BLaER1 treated with 17β-estradiol and CSF1 and Interleukin-3, amounts not matched to agents 10 nM and 100 nM (cell line): ENCODE measurements around the gene NIPSNAP2.
A peak's percentile ranks its signal among the peaks of the same experiment; 100 is the strongest.
"Not testable (repeated sequence)": the region's sequence is repeated elsewhere in the genome, so short reads cannot be mapped to it uniquely, and the experiment has no call there.

Source experiments
- H3K27ac ChIP-seq, 11 experiments: shearing (Covaris generic); formaldehyde crosslinking; 2 replicates each; pipeline ENCODE4 v1.8.1; 2022
- H3K27me3 ChIP-seq, 11 experiments: shearing (Covaris generic); formaldehyde crosslinking; 2 replicates each; pipeline ENCODE4 v1.8.1; 2022
- H3K36me3 ChIP-seq, 11 experiments: shearing (Covaris generic); formaldehyde crosslinking; 2 replicates each; pipeline ENCODE4 v1.8.1; 2022
- H3K4me1 ChIP-seq, 10 experiments: shearing (Covaris generic); formaldehyde crosslinking; 2 replicates each; pipeline ENCODE4 v1.8.1; 2022
- H3K4me2 ChIP-seq, 11 experiments: shearing (Covaris generic); formaldehyde crosslinking; 2 replicates each; pipeline ENCODE4 v1.8.1; 2022
- H3K4me3 ChIP-seq, 10 experiments: shearing (Covaris generic); formaldehyde crosslinking; 2 replicates each; pipeline ENCODE4 v1.8.1; 2022
- H3K9ac ChIP-seq, 11 experiments: shearing (Covaris generic); formaldehyde crosslinking; 2 replicates each; pipeline ENCODE4 v1.8.1; 2022
- H3K9me3 ChIP-seq, 11 experiments: shearing (Covaris generic); formaldehyde crosslinking; replicated peaks in 1 of 11; 2 replicates each; pipeline ENCODE4 v1.8.1; 2022
- H4K20me1 ChIP-seq, 11 experiments: shearing (Covaris generic); formaldehyde crosslinking; 2 replicates each; pipeline ENCODE4 v1.8.1; 2022
- Cebpa-rat ChIP-seq, 11 experiments: shearing (Covaris generic); IDR thresholded peaks; 2 replicates each; pipeline ENCODE4 v1.8.1; 2022

The NIPSNAP2 gene

DNA sequence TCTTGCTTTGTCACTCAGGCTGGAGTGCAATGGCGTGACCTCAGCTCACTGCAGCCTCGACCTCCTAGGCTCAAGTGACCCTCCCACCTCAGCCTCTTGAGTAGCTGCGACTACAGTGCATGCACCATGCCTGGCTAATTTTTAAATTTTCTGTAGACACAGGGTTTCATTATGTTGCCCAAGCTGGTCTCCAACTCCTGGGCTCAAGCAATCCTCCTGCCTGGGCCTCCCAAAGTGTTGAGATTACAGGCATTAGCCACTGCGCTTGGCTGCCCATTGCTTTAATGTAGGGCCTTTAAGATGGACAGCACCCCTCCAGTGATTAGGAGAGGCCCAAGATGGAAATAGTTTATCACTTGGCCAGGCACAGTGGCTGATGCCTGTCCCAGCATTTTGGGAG, 39.4 kb downstream of the NIPSNAP2 start:
- no peak for TF ChIP-seq Cebpa-rat (IDR thresholded peaks at IDR 0.05)

DNA sequence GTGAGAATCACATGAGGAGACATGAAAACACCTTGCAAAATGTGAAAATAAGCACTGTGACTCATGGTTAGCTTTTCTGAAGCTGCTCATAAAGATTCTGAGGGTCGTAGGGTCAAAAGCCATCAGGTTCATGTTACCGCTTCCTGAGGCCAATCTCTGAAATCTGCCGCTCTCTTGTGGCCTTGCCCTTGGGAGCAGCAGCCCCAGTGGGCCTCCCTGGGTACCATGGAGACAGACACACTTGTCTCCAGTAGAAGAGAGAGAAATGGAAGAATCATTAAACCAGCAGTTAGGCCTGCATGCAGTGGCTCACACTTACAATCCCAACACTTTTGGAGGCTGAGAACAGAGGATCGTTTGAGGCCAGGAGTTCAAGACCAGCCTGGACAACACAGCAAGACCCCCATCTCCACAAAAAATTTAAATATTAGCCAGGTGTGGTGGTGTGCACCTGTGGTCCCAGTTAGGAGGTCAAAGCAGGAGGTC, 42.8 kb downstream of the NIPSNAP2 start:
- H3K27me3 ChIP-seq = no peaks in the 10 kb centered on the region
- H3K9ac ChIP-seq = peak overlapping the region in 4 of 11 experiments; percentile 4 to 40 (median 13); a peak in 4 of 22 replicates
- H3K36me3 ChIP-seq = peaks cover 14 to 24% (median 18%) of the 10 kb centered on the region in 11 experiments; a peak in 21 of 22 replicates
- no peaks in the 10 kb centered on the region for H4K20me1 ChIP-seq
- H3K4me1 ChIP-seq = peaks cover 11 to 48% (median 27%) of the 10 kb centered on the region in 10 experiments; a peak in 17 of 20 replicates
- H3K9me3 ChIP-seq = no peaks in the 10 kb centered on the region
- peak overlapping the region in 1 of 11 experiments; percentile 22; a peak in 2 of 22 replicates for H3K27ac ChIP-seq
- TF ChIP-seq Cebpa-rat (IDR thresholded peaks at IDR 0.05) = no peak
- H3K4me3 ChIP-seq = no peak overlapping the region
- peak overlapping the region in 10 of 11 experiments; percentile 2 to 64 (median 48); a peak in 14 of 22 replicates for H3K4me2 ChIP-seq

More for the DNA sequence above, 39.4 kb downstream of the NIPSNAP2 start:
- H3K4me2 ChIP-seq = peak overlapping the region in 1 of 11 experiments; percentile 24; a peak in 1 of 22 replicates
- H4K20me1 ChIP-seq = no peaks in the 10 kb centered on the region
- H3K4me1 ChIP-seq = peaks cover 11 to 82% (median 28%) of the 10 kb centered on the region in 10 experiments; a peak in 18 of 20 replicates
- H3K27ac ChIP-seq = no peak overlapping the region
- no peak overlapping the region for H3K4me3 ChIP-seq
- no peaks in the 10 kb centered on the region for H3K27me3 ChIP-seq
- H3K9me3 ChIP-seq = no peaks in the 10 kb centered on the region
- H3K9ac ChIP-seq = no peak overlapping the region
- peaks cover 0 to 30% (median 11%) of the 10 kb centered on the region in 11 experiments; a peak in 16 of 22 replicates for H3K36me3 ChIP-seq

- H4K20me1 ChIP-seq = no peaks in the 10 kb centered on the region
- H3K4me2 ChIP-seq = peak overlapping the region in 2 of 11 experiments; percentile 59 to 64; a peak in 4 of 22 replicates
- H3K9ac ChIP-seq = no peak overlapping the region
- H3K4me3 ChIP-seq = no peak overlapping the region
- H3K27ac ChIP-seq = no peak overlapping the region
- no peaks in the 10 kb centered on the region for H3K9me3 ChIP-seq
- peaks cover 11 to 41% (median 26%) of the 10 kb centered on the region in 10 experiments; a peak in 17 of 20 replicates for H3K4me1 ChIP-seq
- H3K36me3 ChIP-seq = peaks cover 18 to 30% (median 23%) of the 10 kb centered on the region in 11 experiments
- H3K27me3 ChIP-seq = no peaks in the 10 kb centered on the region
- no peak for TF ChIP-seq Cebpa-rat (IDR thresholded peaks at IDR 0.05)
Measured at GRCh38 chr7:56007891-56008290, 43.5 kb downstream of the NIPSNAP2 start.

DNA sequence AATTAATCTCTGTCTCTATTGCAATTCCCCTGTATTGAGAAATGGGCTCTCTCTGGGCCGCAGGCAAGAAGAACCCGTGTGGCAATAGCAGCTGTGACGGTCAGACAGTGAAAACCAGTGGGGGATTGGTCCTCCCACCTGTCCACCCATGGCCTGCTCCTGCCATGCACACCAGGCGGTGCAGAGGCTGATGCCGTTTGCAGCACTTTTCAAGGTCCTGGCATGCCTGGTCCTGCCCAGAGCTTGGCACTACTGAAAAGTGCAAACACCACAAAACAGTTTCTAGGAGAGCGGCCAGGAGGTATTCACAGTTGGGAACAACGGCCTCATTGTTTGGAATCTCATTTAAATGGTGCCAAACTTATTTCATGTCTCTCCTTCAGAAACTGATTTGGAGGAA, 45.3 kb downstream of the NIPSNAP2 start:
- H3K4me2 ChIP-seq = no peak overlapping the region
- peaks cover 7 to 28% (median 17%) of the 10 kb centered on the region in 10 experiments; a peak in 17 of 20 replicates for H3K4me1 ChIP-seq
- H3K4me3 ChIP-seq = no peak overlapping the region
- H3K27ac ChIP-seq = no peak overlapping the region
- H3K9me3 ChIP-seq = no peaks in the 10 kb centered on the region
- H3K9ac ChIP-seq = no peak overlapping the region
- no peaks in the 10 kb centered on the region for H4K20me1 ChIP-seq
- H3K27me3 ChIP-seq = no peaks in the 10 kb centered on the region
- TF ChIP-seq Cebpa-rat (IDR thresholded peaks at IDR 0.05) = no peak
- peaks cover 35 to 48% (median 40%) of the 10 kb centered on the region in 11 experiments for H3K36me3 ChIP-seq

DNA sequence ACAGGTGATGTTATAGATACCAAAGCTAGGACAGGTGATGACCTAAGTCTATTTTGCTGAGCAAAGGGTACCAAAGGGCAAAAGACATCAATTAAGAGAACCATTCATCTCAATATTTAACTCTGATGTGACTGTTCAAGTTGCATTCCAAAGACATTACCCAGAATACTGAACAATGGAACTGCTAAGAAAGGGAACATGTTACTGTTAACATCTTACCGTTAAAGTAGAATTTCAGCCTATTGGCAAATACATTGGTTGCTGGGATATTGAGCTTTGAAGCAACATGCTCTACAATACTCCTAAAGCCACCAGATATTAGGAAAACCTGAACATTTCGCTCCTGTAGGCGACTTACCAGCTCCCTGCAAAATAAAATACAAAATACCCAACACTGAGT, 52.6 kb downstream of the NIPSNAP2 start:
- H3K4me3 ChIP-seq, H3K27me3 ChIP-seq, H3K27ac ChIP-seq, H3K9me3 ChIP-seq, H3K4me2 ChIP-seq, H4K20me1 ChIP-seq, H3K4me1 ChIP-seq, H3K9ac ChIP-seq: not testable (repeated sequence)
- peaks cover 73 to 97% (median 90%) of the 10 kb centered on the region in 11 experiments for H3K36me3 ChIP-seq

- H3K4me2 ChIP-seq = no peak overlapping the region
- no peak overlapping the region for H3K27ac ChIP-seq
- no peaks in the 10 kb centered on the region for H3K9me3 ChIP-seq
- H3K4me3 ChIP-seq = no peak overlapping the region
- no peak overlapping the region for H3K9ac ChIP-seq
- peaks cover 0 to 13% (median 0%) of the 10 kb centered on the region in 10 experiments; a peak in 4 of 20 replicates for H3K4me1 ChIP-seq
- no peak for TF ChIP-seq Cebpa-rat (IDR thresholded peaks at IDR 0.05)
- no peaks in the 10 kb centered on the region for H4K20me1 ChIP-seq
- H3K36me3 ChIP-seq = peaks cover 67 to 98% (median 87%) of the 10 kb centered on the region in 11 experiments
- no peaks in the 10 kb centered on the region for H3K27me3 ChIP-seq
Measured at GRCh38 chr7:56019501-56019900, 55.1 kb downstream of the NIPSNAP2 start.

DNA sequence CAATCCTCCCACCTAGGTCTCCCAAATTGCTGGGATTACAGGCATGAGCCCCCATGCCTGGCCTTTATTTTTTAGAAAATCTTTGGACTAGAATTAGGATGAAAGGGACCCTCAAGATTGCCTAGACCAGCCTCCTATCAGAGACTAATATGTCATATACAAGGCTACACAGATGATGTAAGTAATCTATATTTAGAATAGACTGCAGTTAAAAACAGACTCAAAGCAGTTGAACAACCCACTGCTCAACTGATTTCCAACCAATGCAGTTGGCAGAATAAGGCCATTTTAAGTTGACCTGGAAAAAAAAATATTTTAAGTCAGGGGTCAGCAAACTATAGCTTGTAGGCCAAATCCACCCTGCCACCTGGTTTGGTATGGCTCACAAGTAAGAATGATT, 59.1 kb downstream of the NIPSNAP2 start:
- no peak for TF ChIP-seq Cebpa-rat (IDR thresholded peaks at IDR 0.05)
- Histone ChIP-seq H3K4me1 (peaks cover 0 to 13% (median 0%) of the 10 kb centered on the region in 10 experiments; a peak in 4 of 20 replicates), H3K9ac (no peak overlapping the region), H3K27ac (no peak overlapping the region), H3K4me3 (no peak overlapping the region), H3K9me3 (no peaks in the 10 kb centered on the region), H3K27me3 (no peaks in the 10 kb centered on the region), H3K4me2 (peak overlapping the region in 2 of 11 experiments; percentile 10 to 18; a peak in 2 of 22 replicates), H4K20me1 (no peaks in the 10 kb centered on the region; a peak in 2 of 22 replicates), H3K36me3 (peaks cover 72 to 99% (median 87%) of the 10 kb centered on the region in 11 experiments)

- no peaks in the 10 kb centered on the region for H3K9me3 ChIP-seq
- H4K20me1 ChIP-seq = no peaks in the 10 kb centered on the region; a peak in 2 of 22 replicates
- TF ChIP-seq Cebpa-rat (IDR thresholded peaks at IDR 0.05) = no peak
- peaks cover 0 to 14% (median 2%) of the 10 kb centered on the region in 10 experiments; a peak in 10 of 20 replicates for H3K4me1 ChIP-seq
- no peaks in the 10 kb centered on the region for H3K27me3 ChIP-seq
- H3K36me3 ChIP-seq = peaks cover 68 to 99% (median 83%) of the 10 kb centered on the region in 11 experiments
- no peak overlapping the region for H3K9ac ChIP-seq
- H3K4me3 ChIP-seq = no peak overlapping the region
- no peak overlapping the region for H3K27ac ChIP-seq
- no peak overlapping the region for H3K4me2 ChIP-seq
Measured at GRCh38 chr7:56026538-56026937, 62.2 kb downstream of the NIPSNAP2 start.

DNA sequence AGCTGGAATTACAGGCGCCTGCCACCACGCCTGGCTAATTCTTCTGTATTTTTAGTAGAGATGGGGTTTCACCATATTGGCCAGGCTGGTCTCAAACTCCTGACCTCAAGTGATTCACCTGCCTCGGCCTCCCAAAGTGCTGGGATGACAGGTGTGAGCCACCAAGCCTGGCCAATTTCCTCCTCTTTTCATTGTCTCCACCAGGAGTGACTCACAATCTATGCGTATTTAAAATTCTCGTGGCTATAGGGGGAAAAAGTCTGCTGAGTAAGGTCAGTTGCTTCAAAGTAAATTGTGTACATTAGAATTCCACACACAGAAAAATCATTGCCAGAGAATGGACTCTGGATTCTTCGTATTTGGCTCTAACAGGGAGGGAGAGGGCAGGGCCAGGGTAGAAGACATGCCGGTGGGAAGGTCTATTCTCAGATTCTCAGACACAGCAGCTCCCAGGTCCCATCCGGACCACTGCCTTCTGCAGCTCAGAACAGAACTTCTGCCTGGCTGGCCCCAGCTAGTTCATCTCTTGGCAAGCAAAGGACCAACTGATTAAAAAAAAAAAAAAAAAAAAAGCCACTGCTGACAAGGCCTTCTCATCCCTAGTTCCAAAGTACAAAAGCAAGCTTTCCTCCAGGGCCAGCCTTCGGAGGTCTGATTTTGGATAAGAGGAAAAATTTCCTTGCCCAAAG, 64.7 kb downstream of the NIPSNAP2 start:
- Histone ChIP-seq H3K27me3 (no peaks in the 10 kb centered on the region), H3K36me3 (peaks cover 55 to 84% (median 70%) of the 10 kb centered on the region in 11 experiments), H3K4me1 (peaks cover 11 to 26% (median 23%) of the 10 kb centered on the region in 10 experiments), H3K4me3 (no peak overlapping the region), H3K9ac (no peak overlapping the region), H4K20me1 (no peaks in the 10 kb centered on the region; a peak in 2 of 22 replicates), H3K27ac (no peak overlapping the region), H3K4me2 (no peak overlapping the region), H3K9me3 (no peaks in the 10 kb centered on the region)
- TF ChIP-seq Cebpa-rat (IDR thresholded peaks at IDR 0.05) = no peak
